Measurements from ENCODE around the gene DIO3.

Gene DIO3

DNA sequence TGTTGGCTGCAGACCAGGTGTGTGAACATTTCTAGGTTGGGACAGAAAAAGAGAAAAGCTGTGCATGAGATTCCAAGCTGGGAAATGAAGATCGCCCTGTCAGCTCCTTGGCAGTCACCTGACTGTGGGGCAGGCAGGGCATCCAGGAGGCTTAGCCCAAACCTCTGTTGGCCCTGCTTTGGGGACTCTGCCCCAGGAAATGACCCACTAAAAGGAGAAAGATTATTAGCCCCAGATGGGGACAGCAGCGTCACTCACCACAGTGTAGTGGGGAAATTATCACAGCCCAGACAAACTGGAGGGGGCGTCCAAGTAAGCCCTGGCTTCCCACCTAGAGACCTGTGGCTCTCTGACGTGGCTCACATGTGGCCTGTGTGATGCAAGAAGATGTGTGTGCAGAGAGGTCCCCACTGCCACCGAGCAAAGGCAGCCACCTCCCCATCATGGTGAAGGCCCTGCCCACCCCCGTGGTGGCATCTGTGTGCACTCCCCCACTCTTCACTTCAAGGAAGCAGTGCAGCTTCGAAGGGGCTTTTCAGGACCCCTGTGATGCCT, 39.1 kb downstream of the DIO3 start:
- no peak for DNase-seq

- no peak for DNase-seq
These were observed 39.8 kb downstream of the DIO3 start for GRCh38 chr14:101600891-101601605.

DNA sequence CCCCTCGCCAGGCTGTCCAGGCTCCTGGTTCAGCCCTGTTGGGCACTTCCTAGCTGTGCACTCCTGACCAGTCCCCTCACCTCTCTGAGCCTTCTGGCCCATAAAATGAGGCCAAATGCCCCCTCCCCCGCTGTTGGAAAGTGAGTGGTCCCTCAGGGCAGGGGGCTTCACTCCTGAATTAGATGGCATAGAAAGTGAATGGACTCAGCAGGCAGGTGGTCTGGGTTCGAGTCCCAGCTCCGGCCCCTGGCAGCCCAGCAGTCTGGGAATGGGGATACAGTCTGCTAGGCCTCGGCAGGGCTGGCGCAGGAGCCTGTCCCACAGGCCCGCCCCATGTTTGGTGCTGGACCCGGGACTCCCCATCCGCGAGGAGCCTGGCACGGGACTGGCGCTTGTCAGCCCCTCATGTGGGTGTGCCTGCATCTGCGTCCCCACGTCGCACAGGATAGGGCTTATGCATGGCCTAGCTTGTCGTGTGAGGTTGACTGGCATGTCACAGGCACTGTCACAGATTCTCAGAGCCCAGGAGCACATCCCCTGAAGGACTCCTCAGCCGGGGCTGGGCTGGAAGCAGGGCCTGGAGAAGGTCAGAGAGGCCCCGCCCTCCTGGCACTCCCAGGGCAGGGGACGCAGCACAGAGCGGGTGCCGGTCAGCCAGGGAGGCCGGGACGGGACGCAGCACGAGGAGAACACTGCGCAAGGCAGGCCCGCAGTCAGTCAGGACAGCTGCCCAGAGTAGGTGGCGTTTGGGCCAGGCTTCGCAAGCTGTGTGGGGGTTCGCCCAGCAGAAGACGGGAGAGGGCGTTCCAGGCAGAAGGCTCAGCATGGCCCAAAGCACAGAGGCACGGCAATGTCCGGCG, 40.5 kb downstream of the DIO3 start:
- no peak for DNase-seq

- no peak for DNase-seq
These were observed 41.2 kb downstream of the DIO3 start for GRCh38 chr14:101602466-101602840.

GRCh38 chr14:101603096-101603495, 41.8 kb downstream of the DIO3 start:
- no peak for DNase-seq

DNA sequence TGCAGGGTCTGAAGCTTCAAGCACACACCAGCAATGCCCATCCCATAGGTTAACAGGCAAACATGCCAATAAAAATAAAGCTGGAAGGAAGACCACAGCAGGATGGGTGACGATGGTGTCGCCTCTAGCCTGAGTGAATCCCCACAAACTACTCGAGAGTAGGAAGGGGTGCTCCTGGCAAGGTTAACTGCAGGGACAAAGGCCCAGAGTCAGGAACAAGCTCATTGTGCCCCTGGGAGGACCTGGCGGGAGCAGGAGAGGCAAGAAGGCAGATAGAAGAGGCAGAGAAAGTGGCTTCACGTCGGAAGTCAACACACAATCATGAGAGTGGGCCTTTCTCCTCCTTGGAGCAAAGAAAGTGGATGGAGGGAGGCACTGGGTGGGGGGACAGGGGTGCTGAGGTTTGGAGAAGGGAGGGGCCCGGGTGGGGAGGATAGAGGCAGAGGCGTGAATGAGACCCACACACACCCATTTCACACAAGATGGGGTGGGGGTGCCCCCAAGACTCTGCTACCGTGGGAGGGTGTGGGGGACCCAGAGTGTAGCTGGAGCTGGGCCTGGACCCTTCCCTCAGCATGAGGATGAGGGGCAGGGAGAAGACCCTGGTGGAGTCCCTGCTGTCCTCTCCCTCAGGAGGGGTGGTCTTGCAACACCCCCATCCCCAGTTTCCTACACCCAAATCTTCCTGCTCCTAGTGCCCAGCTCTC, 43.1 kb downstream of the DIO3 start:
- no peak for DNase-seq

DNA sequence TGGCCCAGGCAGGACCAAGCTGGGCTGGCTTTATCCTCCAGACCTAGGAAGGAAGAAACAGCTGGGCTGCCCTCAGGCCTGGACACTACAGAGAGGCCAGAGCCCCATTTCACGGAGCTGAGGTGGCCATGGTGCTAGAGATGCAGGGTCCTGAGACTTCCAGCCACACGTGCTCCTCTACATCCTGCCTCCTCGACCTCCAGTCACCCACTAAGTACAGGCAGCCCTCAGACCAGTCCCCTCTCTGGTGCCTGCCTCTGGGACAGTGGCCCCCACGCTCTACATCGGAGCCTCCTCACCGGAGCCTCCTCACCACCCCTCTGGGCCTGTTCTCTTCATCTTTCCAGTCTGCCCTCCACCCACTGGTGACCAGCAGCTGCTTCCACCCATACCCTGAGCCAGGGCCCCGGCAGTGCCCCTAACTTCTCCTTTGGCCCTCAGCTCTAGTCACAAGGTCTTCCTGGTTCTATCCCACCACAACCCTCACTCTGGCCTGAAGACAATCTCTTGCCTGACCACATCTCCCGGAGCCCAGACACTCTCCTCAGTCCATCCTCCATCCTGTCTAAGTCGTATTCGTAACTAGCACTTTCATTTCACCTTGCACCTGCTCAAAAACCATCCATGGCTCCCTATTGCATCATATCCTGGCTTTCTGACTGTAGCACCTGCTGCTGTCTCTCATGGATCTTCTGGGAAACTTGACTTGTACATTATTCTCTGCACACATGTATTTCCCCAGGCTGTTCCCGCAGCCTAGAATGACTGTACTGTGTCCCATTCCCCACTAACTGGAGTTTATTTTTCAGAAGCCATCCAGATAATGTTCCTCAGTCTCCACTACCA, 43.9 kb downstream of the DIO3 start:
- DNase-seq = no peak

DNA sequence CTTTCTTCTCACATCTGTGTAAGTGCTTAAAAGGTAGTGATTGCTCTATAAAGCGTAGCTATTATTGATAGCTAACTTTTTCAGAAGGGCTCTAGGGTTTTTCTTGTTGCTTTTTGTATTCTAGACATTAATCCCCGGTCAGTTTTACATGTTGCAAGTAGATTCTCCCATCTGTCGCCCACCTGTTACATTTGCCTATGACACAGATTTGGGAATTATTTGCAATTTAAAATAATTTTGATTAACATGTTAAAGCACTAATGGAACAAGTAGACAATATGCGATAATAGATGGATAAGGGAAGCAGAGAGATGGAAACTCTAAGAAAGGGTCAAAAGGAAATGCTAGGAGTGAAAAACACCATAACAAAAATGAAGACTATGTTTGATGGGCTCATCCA, 44.5 kb downstream of the DIO3 start:
- DNase-seq = no peak

Data from NCI-H2227 treated with DMSO at 0.1 percent for 48 hours (cell line).